HCT116 (cell line): Measurements from ENCODE around the gene RARB.

Source experiments
- ELF1 ChIP-seq: IDR thresholded peaks from 2 replicates; pipeline ENCODE4 v1.6.1; 2012; ENCODE audit warnings: low read depth, borderline replicate concordance
- POLR2A ChIP-seq: IDR thresholded peaks from 2 replicates; pipeline ENCODE4 v1.7.0; 2011; ENCODE audit warnings: borderline replicate concordance; ENCODE audit not compliant: insufficient read depth, insufficient read length; ENCODE audit errors: extremely low read depth
- POLR2AphosphoS5 ChIP-seq: IDR thresholded peaks from 2 replicates; pipeline ENCODE4 v1.6.1; 2011; ENCODE audit warnings: mild to moderate bottlenecking, low read depth, low read length, moderate library complexity
- TF ChIP-seq, protein P1 (sequence below), 3 experiments: fragments of 200-600 bp in 1 of 3; sonication (generic) in 1 of 3; IDR thresholded peaks in 2 of 3; conservative IDR thresholded peaks in 1 of 3; 2 replicates each; pipeline ENCODE4 v1.5.1; 2012 to 2017; ENCODE audit warnings: low read depth in 2 of 3, low read length in 2 of 3, antibody characterized with exemption in 1 of 3, borderline replicate concordance in 1 of 3, control low read depth in 1 of 3, mild to moderate bottlenecking in 1 of 3, mixed read lengths in 1 of 3, mixed run types in 1 of 3, moderate library complexity in 1 of 3; ENCODE audit not compliant: insufficient read depth in 1 of 3

DNA sequence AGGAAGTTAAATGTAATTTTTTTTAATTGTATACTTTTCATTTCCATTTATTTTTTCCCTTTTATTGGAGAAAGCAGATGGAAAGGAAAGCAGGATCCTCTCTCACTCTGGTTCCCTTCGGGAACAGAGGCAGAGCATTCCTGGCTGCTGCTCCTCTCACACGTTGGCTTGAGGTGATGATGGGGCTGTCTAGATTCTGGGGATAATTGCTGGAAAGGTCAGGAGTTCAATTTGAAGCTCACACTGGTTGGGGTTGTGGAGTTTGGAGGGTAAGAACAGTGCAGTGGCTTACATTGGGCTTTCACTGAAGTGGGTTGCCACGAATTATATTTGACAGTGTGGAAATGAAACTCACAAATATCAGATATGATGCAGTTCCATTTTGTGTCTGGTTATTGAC is 57.6 kb downstream of the RARB start:
- no peak for TF ChIP-seq ELF1
- TF ChIP-seq POLR2AphosphoS5 = no peak
- TF ChIP-seq POLR2A = no peak
- TF ChIP-seq, protein P1, sequence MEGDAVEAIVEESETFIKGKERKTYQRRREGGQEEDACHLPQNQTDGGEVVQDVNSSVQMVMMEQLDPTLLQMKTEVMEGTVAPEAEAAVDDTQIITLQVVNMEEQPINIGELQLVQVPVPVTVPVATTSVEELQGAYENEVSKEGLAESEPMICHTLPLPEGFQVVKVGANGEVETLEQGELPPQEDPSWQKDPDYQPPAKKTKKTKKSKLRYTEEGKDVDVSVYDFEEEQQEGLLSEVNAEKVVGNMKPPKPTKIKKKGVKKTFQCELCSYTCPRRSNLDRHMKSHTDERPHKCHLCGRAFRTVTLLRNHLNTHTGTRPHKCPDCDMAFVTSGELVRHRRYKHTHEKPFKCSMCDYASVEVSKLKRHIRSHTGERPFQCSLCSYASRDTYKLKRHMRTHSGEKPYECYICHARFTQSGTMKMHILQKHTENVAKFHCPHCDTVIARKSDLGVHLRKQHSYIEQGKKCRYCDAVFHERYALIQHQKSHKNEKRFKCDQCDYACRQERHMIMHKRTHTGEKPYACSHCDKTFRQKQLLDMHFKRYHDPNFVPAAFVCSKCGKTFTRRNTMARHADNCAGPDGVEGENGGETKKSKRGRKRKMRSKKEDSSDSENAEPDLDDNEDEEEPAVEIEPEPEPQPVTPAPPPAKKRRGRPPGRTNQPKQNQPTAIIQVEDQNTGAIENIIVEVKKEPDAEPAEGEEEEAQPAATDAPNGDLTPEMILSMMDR (IDR thresholded peaks at IDR 0.05 in 2 of 3, conservative IDR thresholded peaks at IDR 0.05 in 1 of 3; ENCODE audit: borderline replicate concordance in 1 of 3, insufficient read depth in 1 of 3, low read depth in 2 of 3, low read length in 2 of 3) = no peak
